Upper lobe of right lung (tissue), 1 donor: ENCODE measurements around the gene GUCY1A1. TPM values are rescaled to one million over a fixed set of nuclear protein-coding genes. Genes with fewer than 3 reads are reported as not detected.

Source experiments
- ATAC-seq: fragments of 200-7000 bp; cut with Tn5 transposase; one replicate; pipeline ENCODE4 v1.9.1; 2020; ENCODE audit warnings: mild to moderate bottlenecking, moderate library complexity
- DNase-seq: peaks from one replicate; pipeline ENCODE4 v3.0.0-alpha.2; 2020
- H3K27ac ChIP-seq: fragments of 200-600 bp; one replicate; pipeline ENCODE4 v1.8.0; 2022
- H3K27me3 ChIP-seq: fragments of 200-600 bp; one replicate; pipeline ENCODE4 v1.8.0; 2022; ENCODE audit warnings: mild to moderate bottlenecking
- H3K36me3 ChIP-seq: fragments of 200-600 bp; one replicate; pipeline ENCODE4 v1.8.0; 2022
- H3K4me1 ChIP-seq: fragments of 200-600 bp; one replicate; pipeline ENCODE4 v1.8.0; 2022
- H3K4me3 ChIP-seq: fragments of 200-600 bp; one replicate; pipeline ENCODE4 v1.8.0; 2022; ENCODE audit warnings: mild to moderate bottlenecking
- H3K9me3 ChIP-seq: fragments of 200-600 bp; one replicate; pipeline ENCODE4 v1.8.0; 2022
- intact Hi-C: fragments of 100-400 bp; cut with DNase I; formaldehyde crosslinking; loops from one replicate; pipeline ENCODE4 v1.11.0; 2022
- total RNA-seq: library from RNA; stranded (reverse); fragmentation: NEBNext Ultra II Directional; extraction: Animal tissue kit (Norgen Biotek cat#: 25700); gene quantifications from one replicate; pipeline ENCODE4 v1.2.1, GENCODE V29; 2021
- TF ChIP-seq, protein P1 (sequence below): fragments of 200-600 bp; IDR thresholded peaks from one replicate; pipeline ENCODE4 v1.8.0; 2022; ENCODE audit warnings: antibody characterized with exemption
- donor health status: DM: no; HTN: yes; CAD: no; lungs with severe emphysema.

The GUCY1A1 gene
- total RNA-seq, 1 donor from 2014 or later: 76.0 TPM

DNA sequence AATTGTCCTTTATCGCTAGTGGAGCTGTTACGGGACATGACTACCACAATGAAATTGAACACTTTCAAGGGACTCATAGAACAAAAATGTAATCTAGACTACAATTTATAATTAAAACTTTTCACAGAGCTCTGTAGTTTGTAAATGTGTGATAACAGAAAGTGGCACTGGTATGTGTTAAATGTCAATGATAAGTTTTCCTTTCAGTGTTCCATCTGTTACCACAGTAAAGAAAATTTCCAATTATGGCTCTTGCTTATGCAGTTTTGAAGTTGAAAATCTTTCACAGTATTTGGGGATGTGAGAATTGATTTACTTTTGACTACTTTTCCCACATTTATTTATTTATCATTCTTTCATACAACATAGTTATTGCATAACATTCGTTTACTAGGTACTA lies 40.1 kb upstream of the GUCY1A1 start:
- H3K9me3 ChIP-seq: no peaks in the 10 kb centered on the region
- H3K4me1 ChIP-seq: no peaks in the 10 kb centered on the region
- H3K27me3 ChIP-seq: no peaks in the 10 kb centered on the region
- TF ChIP-seq, protein P1, sequence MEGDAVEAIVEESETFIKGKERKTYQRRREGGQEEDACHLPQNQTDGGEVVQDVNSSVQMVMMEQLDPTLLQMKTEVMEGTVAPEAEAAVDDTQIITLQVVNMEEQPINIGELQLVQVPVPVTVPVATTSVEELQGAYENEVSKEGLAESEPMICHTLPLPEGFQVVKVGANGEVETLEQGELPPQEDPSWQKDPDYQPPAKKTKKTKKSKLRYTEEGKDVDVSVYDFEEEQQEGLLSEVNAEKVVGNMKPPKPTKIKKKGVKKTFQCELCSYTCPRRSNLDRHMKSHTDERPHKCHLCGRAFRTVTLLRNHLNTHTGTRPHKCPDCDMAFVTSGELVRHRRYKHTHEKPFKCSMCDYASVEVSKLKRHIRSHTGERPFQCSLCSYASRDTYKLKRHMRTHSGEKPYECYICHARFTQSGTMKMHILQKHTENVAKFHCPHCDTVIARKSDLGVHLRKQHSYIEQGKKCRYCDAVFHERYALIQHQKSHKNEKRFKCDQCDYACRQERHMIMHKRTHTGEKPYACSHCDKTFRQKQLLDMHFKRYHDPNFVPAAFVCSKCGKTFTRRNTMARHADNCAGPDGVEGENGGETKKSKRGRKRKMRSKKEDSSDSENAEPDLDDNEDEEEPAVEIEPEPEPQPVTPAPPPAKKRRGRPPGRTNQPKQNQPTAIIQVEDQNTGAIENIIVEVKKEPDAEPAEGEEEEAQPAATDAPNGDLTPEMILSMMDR: no peak
- H3K27ac ChIP-seq: no peak overlapping the region
- H3K36me3 ChIP-seq: no peaks in the 10 kb centered on the region
- DNase-seq (no peak), ATAC-seq (no peak)
- intact Hi-C loops: no loop called here
- H3K4me3 ChIP-seq: no peak overlapping the region

DNA sequence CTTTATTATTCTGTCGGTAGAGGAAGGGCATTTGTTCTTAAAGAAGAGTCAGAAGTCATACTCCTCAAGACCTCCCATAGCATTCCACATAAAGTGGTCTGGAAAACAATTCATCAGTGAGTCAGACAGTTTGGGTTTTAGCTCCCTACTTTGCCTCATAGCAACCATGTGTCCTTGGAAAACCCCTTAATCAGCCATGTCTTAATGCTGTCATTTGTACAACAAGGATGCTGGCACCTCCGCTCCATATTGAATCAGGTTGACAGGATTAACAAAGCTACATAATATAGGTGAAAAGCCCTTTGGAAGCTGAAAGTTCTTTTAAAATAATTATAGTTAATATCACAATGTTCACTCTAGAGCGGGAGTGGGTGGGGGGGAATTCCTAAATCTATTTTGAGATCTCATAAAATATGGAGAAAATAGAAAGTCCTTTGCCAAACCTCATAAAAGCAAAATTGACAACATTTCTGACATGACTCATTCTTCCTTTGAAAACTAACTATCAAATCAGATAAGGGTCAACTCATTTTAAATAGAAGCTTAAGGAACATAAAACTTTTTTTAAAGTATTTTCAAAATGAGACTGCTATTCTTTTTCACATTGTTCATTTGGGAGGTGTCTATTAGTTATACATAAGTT lies 37.3 kb upstream of the GUCY1A1 start:
- intact Hi-C loops: no loop called here
- Histone ChIP-seq H3K4me3 (no peak overlapping the region), H3K4me1 (no peaks in the 10 kb centered on the region), H3K27ac (no peak overlapping the region), H3K36me3 (no peaks in the 10 kb centered on the region), H3K9me3 (no peaks in the 10 kb centered on the region), H3K27me3 (no peaks in the 10 kb centered on the region)
- DNase-seq (no peak), ATAC-seq (no peak)
- TF ChIP-seq, protein P1: no peak

DNA sequence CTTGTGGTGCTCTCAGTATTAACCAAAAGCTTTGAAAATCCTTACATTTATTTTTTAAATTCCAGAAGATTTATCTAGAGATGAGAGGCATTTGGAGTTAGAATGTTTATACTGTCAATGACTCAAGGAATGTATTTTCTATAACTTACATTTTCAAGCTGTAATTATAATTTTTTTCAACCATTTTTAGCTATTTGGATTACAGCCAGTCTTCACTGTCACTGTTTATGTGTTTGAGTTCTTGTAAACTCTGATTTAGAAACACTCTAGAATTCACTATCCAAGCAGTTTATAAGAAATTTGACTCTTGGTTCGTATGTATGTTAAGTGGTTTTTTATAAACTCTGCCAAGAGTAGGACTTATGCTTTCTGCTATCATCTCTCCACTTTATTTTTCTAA lies 36.7 kb upstream of the GUCY1A1 start:
- H3K27ac ChIP-seq: no peak overlapping the region
- TF ChIP-seq, protein P1: no peak
- ATAC-seq (no peak), DNase-seq (no peak)
- H3K9me3 ChIP-seq: no peaks in the 10 kb centered on the region
- no peaks in the 10 kb centered on the region for H3K27me3 ChIP-seq
- intact Hi-C loops: no loop called here
- no peaks in the 10 kb centered on the region for H3K4me1 ChIP-seq
- no peak overlapping the region for H3K4me3 ChIP-seq
- no peaks in the 10 kb centered on the region for H3K36me3 ChIP-seq

DNA sequence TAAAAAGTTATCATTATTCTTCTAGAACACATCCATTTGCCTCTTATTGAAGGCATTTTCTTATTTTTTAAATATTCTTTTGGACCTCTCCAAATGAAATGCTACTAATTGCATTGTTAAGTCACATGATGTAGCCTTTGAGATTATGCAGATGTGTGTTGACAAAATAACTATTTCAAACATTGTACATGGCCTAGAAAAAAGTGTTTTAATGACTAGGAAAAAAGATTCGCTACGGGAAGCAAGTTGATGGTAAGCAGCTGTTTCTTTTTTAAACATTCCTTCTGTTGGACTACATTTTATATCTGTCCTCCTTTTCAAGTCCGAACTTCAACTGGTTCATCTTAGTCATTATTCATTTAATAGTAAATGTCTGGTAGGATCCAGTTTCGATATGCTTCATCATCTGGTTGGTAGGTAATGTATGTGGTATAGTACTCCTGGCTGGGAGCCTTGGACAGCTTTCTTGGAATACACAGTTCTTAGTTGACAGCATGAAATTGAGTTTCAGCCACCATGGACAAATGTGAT lies 34.3 kb upstream of the GUCY1A1 start:
- H3K4me3 ChIP-seq: no peak overlapping the region
- H3K27ac ChIP-seq: no peak overlapping the region
- no peaks in the 10 kb centered on the region for H3K4me1 ChIP-seq
- H3K36me3 ChIP-seq: no peaks in the 10 kb centered on the region
- intact Hi-C loops: no loop called here
- ATAC-seq (no peak), DNase-seq (no peak)
- TF ChIP-seq, protein P1: no peak
- H3K27me3 ChIP-seq: no peaks in the 10 kb centered on the region
- H3K9me3 ChIP-seq: no peaks in the 10 kb centered on the region

DNA sequence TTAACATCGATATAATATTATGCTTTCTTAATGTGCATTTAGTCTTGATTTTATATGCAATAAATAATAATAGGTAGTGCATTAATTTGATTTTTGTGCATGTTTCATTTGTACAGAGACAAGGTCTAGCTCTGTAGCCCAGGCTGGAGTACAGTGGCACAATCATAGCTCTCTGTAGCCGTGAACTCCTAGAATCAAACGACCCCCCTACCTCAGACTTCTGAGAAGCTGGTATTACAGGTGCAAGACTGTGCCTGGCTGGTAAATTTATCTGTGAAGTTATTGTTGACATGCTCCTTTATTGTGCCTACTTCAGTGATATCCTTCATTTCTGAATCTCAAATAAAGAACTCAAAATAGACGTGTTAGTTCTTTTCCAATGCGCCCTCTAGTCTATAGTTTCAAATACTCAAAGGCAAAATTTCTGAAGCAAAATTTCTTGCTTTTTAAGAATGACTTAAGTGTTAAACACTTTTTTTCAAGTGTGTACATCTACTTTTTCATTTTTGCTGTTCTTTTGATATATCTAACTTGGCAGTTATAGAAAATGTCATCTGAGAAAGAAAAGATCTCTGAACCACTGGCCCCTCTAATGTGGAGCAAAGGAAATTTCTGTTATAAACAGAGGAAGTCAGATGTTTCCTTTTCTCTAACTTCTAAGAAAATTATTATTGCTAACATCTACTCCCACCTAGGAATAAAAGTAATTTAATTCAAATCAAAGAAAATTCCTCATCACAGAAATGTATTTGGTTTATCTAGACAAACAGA lies 28.3 kb upstream of the GUCY1A1 start:
- Histone ChIP-seq H3K9me3 (no peaks in the 10 kb centered on the region), H3K4me3 (no peak overlapping the region), H3K27me3 (no peaks in the 10 kb centered on the region), H3K27ac (no peak overlapping the region), H3K4me1 (peaks cover 25% of the 10 kb centered on the region), H3K36me3 (no peaks in the 10 kb centered on the region)
- DNase-seq (no peak), ATAC-seq (no peak)
- TF ChIP-seq, protein P1: no peak
- intact Hi-C loops: no loop called here
